ENCODE data around the gene DISC1. TPM values are rescaled to one million over a fixed set of nuclear protein-coding genes. Genes with fewer than 3 reads are reported as not detected.

DISC1 gene
- total RNA-seq, 5 donors from 2014 or later (not counting 1 experiment from before 2014, with no cell fraction given): 12.9 to 37.0 (median 14.6) TPM

GRCh38 chr1:231801042-231801585 is 174.5 kb downstream of the DISC1 start:
- Histone ChIP-seq H3K4me3 (ENCODE audit: control insufficient read depth in 1 of 2, extremely low read depth in 1 of 2, low read length in 1 of 2) (no peak overlapping the region), H3K36me3 (ENCODE audit: control insufficient read depth in 2 of 2, extremely low read depth in 1 of 2, insufficient read depth in 1 of 2, low read length in 1 of 2) (peaks cover 0 to 3% of the 10 kb centered on the region in 2 donors), H3K9me3 (no peaks in the 10 kb centered on the region), H3K4me1 (ENCODE audit: control insufficient read depth in 1 of 2, extremely low read depth in 1 of 2, insufficient read depth in 2 of 2, low read length in 2 of 2) (no peaks in the 10 kb centered on the region), H3K27ac (ENCODE audit: low read length) (no peak overlapping the region), H3K27me3 (replicated peaks in 1 of 2; ENCODE audit: control insufficient read depth in 2 of 2, extremely low read depth in 1 of 2, insufficient read depth in 2 of 2, low read length in 1 of 2) (no peaks in the 10 kb centered on the region)
- WGBS (ENCODE audit: insufficient coverage): 88% methylated on average over 3 of the region's 6 CpGs
- no peaks in the 10 kb centered on the region for H3K27me3 Mint-ChIP-seq
- ChIA-PET CTCF (interaction anchor here in 1 of 2 donors (0.6 to 1.2 kb wide), 2 partner anchors 393 to 438 kb away, joined by 3 read pairs; no protein-coding TSS in a partner anchor), POLR2A (interaction anchor here in 1 of 2 donors (0.6 kb wide), 1 partner anchor 41 kb away, joined by 10 read pairs; no protein-coding TSS in a partner anchor)
- H3K36me3 Mint-ChIP-seq: peaks cover 47% of the 10 kb centered on the region
- H3K27ac Mint-ChIP-seq: no peak overlapping the region
- H3K4me1 Mint-ChIP-seq: no peaks in the 10 kb centered on the region
- H3K9me3 Mint-ChIP-seq: peaks cover 0 to 7% (median 2%) of the 10 kb centered on the region in 3 donors
- ATAC-seq (replicated peaks in 1 of 4) (no peak), DNase-seq (no peak)
- H3K4me3 Mint-ChIP-seq: no peak overlapping the region

GRCh38 chr1:231803353-231803752 is 176.8 kb downstream of the DISC1 start:
- CTCF ChIA-PET: no interaction called here
- DNase-seq (peak in 1 of 35 experiments; percentile 2), ATAC-seq (replicated peaks in 1 of 4) (no peak)
- H3K9me3 ChIP-seq: no peaks in the 10 kb centered on the region
- no peak overlapping the region for H3K27ac Mint-ChIP-seq
- H3K4me1 Mint-ChIP-seq: no peaks in the 10 kb centered on the region
- POLR2A ChIA-PET: no interaction called here
- H3K27me3 ChIP-seq (replicated peaks in 1 of 2; ENCODE audit: control insufficient read depth in 2 of 2, extremely low read depth in 1 of 2, insufficient read depth in 2 of 2, low read length in 1 of 2): no peaks in the 10 kb centered on the region
- H3K36me3 ChIP-seq (ENCODE audit: control insufficient read depth in 2 of 2, extremely low read depth in 1 of 2, insufficient read depth in 1 of 2, low read length in 1 of 2): peaks cover 0 to 3% of the 10 kb centered on the region in 2 donors
- H3K27me3 Mint-ChIP-seq: no peaks in the 10 kb centered on the region
- no peak overlapping the region for H3K4me3 Mint-ChIP-seq
- 82% methylated on average over 3 of the region's 8 CpGs for WGBS (ENCODE audit: insufficient coverage)
- no peak overlapping the region for H3K4me3 ChIP-seq (ENCODE audit: control insufficient read depth in 1 of 2, extremely low read depth in 1 of 2, low read length in 1 of 2)
- peaks cover 46% of the 10 kb centered on the region for H3K36me3 Mint-ChIP-seq
- no peaks in the 10 kb centered on the region for H3K4me1 ChIP-seq (ENCODE audit: control insufficient read depth in 1 of 2, extremely low read depth in 1 of 2, insufficient read depth in 2 of 2, low read length in 2 of 2)
- H3K27ac ChIP-seq (ENCODE audit: low read length): no peak overlapping the region
- peaks cover 0 to 7% (median 2%) of the 10 kb centered on the region in 3 donors for H3K9me3 Mint-ChIP-seq

GRCh38 chr1:231806623-231807495 is 180.3 kb downstream of the DISC1 start:
- DNase-seq (peak in 11 of 35 experiments; percentile 2 to 16 (median 8)), ATAC-seq (replicated peaks in 1 of 4) (peak in 1 of 4 experiments; percentile 37)
- no peaks in the 10 kb centered on the region for H3K27me3 Mint-ChIP-seq
- no peaks in the 10 kb centered on the region for H3K9me3 Mint-ChIP-seq
- Histone ChIP-seq H3K9me3 (no peaks in the 10 kb centered on the region), H3K4me1 (ENCODE audit: control insufficient read depth in 1 of 2, extremely low read depth in 1 of 2, insufficient read depth in 2 of 2, low read length in 2 of 2) (no peaks in the 10 kb centered on the region), H3K27me3 (replicated peaks in 1 of 2; ENCODE audit: control insufficient read depth in 2 of 2, extremely low read depth in 1 of 2, insufficient read depth in 2 of 2, low read length in 1 of 2) (no peaks in the 10 kb centered on the region), H3K4me3 (ENCODE audit: control insufficient read depth in 1 of 2, extremely low read depth in 1 of 2, low read length in 1 of 2) (no peak overlapping the region), H3K36me3 (ENCODE audit: control insufficient read depth in 2 of 2, extremely low read depth in 1 of 2, insufficient read depth in 1 of 2, low read length in 1 of 2) (peaks cover 0 to 3% of the 10 kb centered on the region in 2 donors), H3K27ac (ENCODE audit: low read length) (no peak overlapping the region)
- H3K27ac Mint-ChIP-seq: no peak overlapping the region
- ChIA-PET POLR2A (no interaction called here), CTCF (no interaction called here)
- no peak overlapping the region for H3K4me3 Mint-ChIP-seq
- 87% methylated on average over 15 of the region's 21 CpGs for WGBS (ENCODE audit: insufficient coverage)
- H3K4me1 Mint-ChIP-seq: no peaks in the 10 kb centered on the region
- peaks cover 51% of the 10 kb centered on the region for H3K36me3 Mint-ChIP-seq

GRCh38 chr1:231807541-231807940 is 181.0 kb downstream of the DISC1 start:
- Mint-ChIP-seq H3K4me3 (no peak overlapping the region), H3K27me3 (no peaks in the 10 kb centered on the region), H3K36me3 (peaks cover 48% of the 10 kb centered on the region), H3K4me1 (no peaks in the 10 kb centered on the region), H3K27ac (no peak overlapping the region), H3K9me3 (no peaks in the 10 kb centered on the region)
- ATAC-seq (replicated peaks in 1 of 4): no peak
- CTCF ChIA-PET: interaction anchor here in 1 of 2 donors (1.0 kb wide), 1 partner anchor 51 kb away, joined by 3 read pairs; no protein-coding TSS in a partner anchor
- Histone ChIP-seq H3K4me3 (ENCODE audit: control insufficient read depth in 1 of 2, extremely low read depth in 1 of 2, low read length in 1 of 2) (no peak overlapping the region), H3K4me1 (ENCODE audit: control insufficient read depth in 1 of 2, extremely low read depth in 1 of 2, insufficient read depth in 2 of 2, low read length in 2 of 2) (no peaks in the 10 kb centered on the region), H3K36me3 (ENCODE audit: control insufficient read depth in 2 of 2, extremely low read depth in 1 of 2, insufficient read depth in 1 of 2, low read length in 1 of 2) (peaks cover 0 to 3% of the 10 kb centered on the region in 2 donors), H3K9me3 (no peaks in the 10 kb centered on the region), H3K27ac (ENCODE audit: low read length) (no peak overlapping the region), H3K27me3 (replicated peaks in 1 of 2; ENCODE audit: control insufficient read depth in 2 of 2, extremely low read depth in 1 of 2, insufficient read depth in 2 of 2, low read length in 1 of 2) (no peaks in the 10 kb centered on the region)
- DNase-seq: no peak
- WGBS (ENCODE audit: insufficient coverage): no CpG with 5 or more reads among the region's 2 CpGs
- POLR2A ChIA-PET: interaction anchor here in 1 of 2 donors (0.5 kb wide), 1 partner anchor 792 kb away, joined by 4 read pairs; no protein-coding TSS in a partner anchor

- H3K4me1 Mint-ChIP-seq: peaks cover 0 to 4% (median 0%) of the 10 kb centered on the region in 3 donors
Measured at GRCh38 chr1:231808116-231808515, 181.5 kb downstream of the DISC1 start.

GRCh38 chr1:231808990-231809389 is 182.4 kb downstream of the DISC1 start:
- ATAC-seq (replicated peaks in 1 of 4) (no peak), DNase-seq (no peak)
- Histone ChIP-seq H3K27ac (ENCODE audit: low read length) (no peak overlapping the region), H3K4me3 (ENCODE audit: control insufficient read depth in 1 of 2, extremely low read depth in 1 of 2, low read length in 1 of 2) (no peak overlapping the region), H3K4me1 (ENCODE audit: control insufficient read depth in 1 of 2, extremely low read depth in 1 of 2, insufficient read depth in 2 of 2, low read length in 2 of 2) (no peaks in the 10 kb centered on the region), H3K27me3 (replicated peaks in 1 of 2; ENCODE audit: control insufficient read depth in 2 of 2, extremely low read depth in 1 of 2, insufficient read depth in 2 of 2, low read length in 1 of 2) (no peaks in the 10 kb centered on the region), H3K9me3 (no peaks in the 10 kb centered on the region), H3K36me3 (ENCODE audit: control insufficient read depth in 2 of 2, extremely low read depth in 1 of 2, insufficient read depth in 1 of 2, low read length in 1 of 2) (no peaks in the 10 kb centered on the region)
- POLR2A ChIA-PET: no interaction called here
- Mint-ChIP-seq H3K36me3 (peaks cover 55% of the 10 kb centered on the region), H3K4me1 (peaks cover 0 to 13% (median 0%) of the 10 kb centered on the region in 3 donors), H3K27ac (no peak overlapping the region), H3K4me3 (no peak overlapping the region), H3K9me3 (no peaks in the 10 kb centered on the region), H3K27me3 (no peaks in the 10 kb centered on the region)
- WGBS (ENCODE audit: insufficient coverage): no CpG with 5 or more reads among the region's 2 CpGs
- CTCF ChIA-PET: interaction anchor here in 1 of 2 donors (0.6 kb wide), 1 partner anchor 53 kb away, joined by 7 read pairs; no protein-coding TSS in a partner anchor

More at GRCh38 chr1:231808116-231808515, 181.5 kb downstream of the DISC1 start:
- POLR2A ChIA-PET: interaction anchor here in 1 of 2 donors (0.5 kb wide), 1 partner anchor 792 kb away, joined by 4 read pairs; no protein-coding TSS in a partner anchor
- Mint-ChIP-seq H3K27me3 (no peaks in the 10 kb centered on the region), H3K4me3 (no peak overlapping the region), H3K36me3 (peaks cover 48% of the 10 kb centered on the region), H3K9me3 (no peaks in the 10 kb centered on the region), H3K27ac (no peak overlapping the region)
- H3K9me3 ChIP-seq: no peaks in the 10 kb centered on the region
- H3K36me3 ChIP-seq (ENCODE audit: control insufficient read depth in 2 of 2, extremely low read depth in 1 of 2, insufficient read depth in 1 of 2, low read length in 1 of 2): peaks cover 0 to 3% of the 10 kb centered on the region in 2 donors
- no peaks in the 10 kb centered on the region for H3K4me1 ChIP-seq (ENCODE audit: control insufficient read depth in 1 of 2, extremely low read depth in 1 of 2, insufficient read depth in 2 of 2, low read length in 2 of 2)
- CTCF ChIA-PET: interaction anchor here in 1 of 2 donors (1.0 kb wide), 1 partner anchor 52 kb away, joined by 3 read pairs; no protein-coding TSS in a partner anchor
- ATAC-seq (replicated peaks in 1 of 4) (no peak), DNase-seq (no peak)
- H3K4me3 ChIP-seq (ENCODE audit: control insufficient read depth in 1 of 2, extremely low read depth in 1 of 2, low read length in 1 of 2): no peak overlapping the region
- no peaks in the 10 kb centered on the region for H3K27me3 ChIP-seq (replicated peaks in 1 of 2; ENCODE audit: control insufficient read depth in 2 of 2, extremely low read depth in 1 of 2, insufficient read depth in 2 of 2, low read length in 1 of 2)
- H3K27ac ChIP-seq (ENCODE audit: low read length): no peak overlapping the region
- WGBS (ENCODE audit: insufficient coverage): 67% methylated on average over 2 of the region's 3 CpGs

Measured in T-cell (primary cell).